Activated CD8-positive, alpha-beta T cell treated with anti-CD3 and anti-CD28 coated beads for 36 hours (primary cell): ENCODE results near the gene RIC1. TPM values are rescaled to one million over a fixed set of nuclear protein-coding genes. Genes with fewer than 3 reads are reported as not detected.
"Not testable (repeated sequence)": the region's sequence is repeated elsewhere in the genome, so short reads cannot be mapped to it uniquely, and the experiment has no call there.

Experiments
- ATAC-seq: fragments of 200-7000 bp; cut with Tn5 transposase; one replicate; pipeline ENCODE4 v1.10.0; 2021; ENCODE audit warnings: mild to moderate bottlenecking, moderate library complexity
- CTCF ChIA-PET: fragments of 350-600 bp; sonication (Branson Sonifier 250); formaldehyde crosslinking; loops from one replicate; lab custom pipeline; 2021; ENCODE audit warnings: antibody characterized with exemption; lab: Charles Lee
- POLR2A ChIA-PET: fragments of 350-600 bp; sonication (Branson Sonifier 250); formaldehyde crosslinking; loops from one replicate; lab custom pipeline; 2021; ENCODE audit warnings: antibody characterized with exemption; lab: Charles Lee
- DNase-seq: peaks from one replicate; pipeline ENCODE4 v3.0.0-alpha.2; 2020
- H3K27ac Mint-ChIP-seq: one replicate; pipeline ENCODE4 v1.8.0; 2021; ENCODE audit warnings: mild to moderate bottlenecking, mixed read lengths
- H3K27me3 Mint-ChIP-seq: one replicate; pipeline ENCODE4 v1.8.0; 2021; ENCODE audit warnings: mixed read lengths
- H3K36me3 Mint-ChIP-seq: one replicate; pipeline ENCODE4 v1.8.0; 2021; ENCODE audit warnings: low read depth, mixed read lengths
- H3K4me1 Mint-ChIP-seq: one replicate; pipeline ENCODE4 v1.8.0; 2021; ENCODE audit warnings: low read depth, mixed read lengths
- H3K4me3 Mint-ChIP-seq: one replicate; pipeline ENCODE4 v1.8.0; 2021; ENCODE audit warnings: mild to moderate bottlenecking, moderate library complexity, mixed read lengths
- H3K9me3 Mint-ChIP-seq: one replicate; pipeline ENCODE4 v1.8.0; 2021; ENCODE audit warnings: mixed read lengths
- intact Hi-C: fragments of 100-400 bp; cut with micrococcal nuclease; formaldehyde crosslinking; loops from one replicate; pipeline ENCODE4 v1.10.0; 2022
- total RNA-seq, 2 experiments: library from RNA; stranded (reverse); gene quantifications; one replicate each; pipeline ENCODE4 v1.2.3, GENCODE V29; 2021
- TF ChIP-seq, protein P1 (sequence below): fragments of 200-600 bp; IDR thresholded peaks from one replicate; pipeline ENCODE4 v1.8.0; 2022; ENCODE audit warnings: antibody characterized with exemption, mild to moderate bottlenecking

RIC1 gene
- total RNA-seq, 2 experiments from 2014 or later, result 14.4 to 14.6 TPM

DNA sequence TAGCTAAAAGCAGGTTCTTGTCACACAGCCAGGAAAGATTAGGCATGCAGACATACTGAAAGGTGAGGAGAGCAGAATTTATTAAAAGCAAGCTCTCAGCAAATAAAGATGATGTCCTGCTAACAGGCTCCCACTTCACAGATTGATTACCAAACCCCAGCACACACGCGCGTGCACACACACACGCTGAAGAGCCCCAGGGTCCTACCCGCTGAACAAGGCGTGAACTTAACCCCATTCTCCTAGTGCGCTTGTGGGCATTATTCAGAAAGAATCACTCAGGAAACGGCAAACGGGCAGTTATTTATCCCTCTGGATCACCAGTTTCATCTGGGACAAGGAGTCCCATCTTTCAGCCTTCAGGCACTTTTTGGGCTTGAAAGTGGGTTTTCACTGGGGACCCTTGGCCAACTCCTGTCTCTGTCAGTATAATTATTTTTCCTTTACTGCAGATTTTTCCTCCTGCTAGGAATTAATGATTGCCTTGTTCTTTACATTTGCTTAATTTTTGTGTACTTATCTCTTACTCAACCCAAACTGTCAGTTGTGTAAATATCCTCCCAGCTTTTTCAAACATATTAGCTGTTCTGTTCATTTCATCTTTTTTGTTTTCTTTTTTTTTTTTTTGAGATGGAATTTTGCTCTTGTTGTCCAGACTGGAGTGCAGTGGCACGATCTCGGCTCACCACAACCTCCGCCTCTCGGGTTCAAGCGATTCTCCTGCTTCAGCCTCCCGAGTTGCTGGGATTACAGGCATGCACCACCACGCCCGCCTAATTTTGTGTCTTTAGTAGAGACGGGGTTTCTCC is 92.6 kb downstream of the RIC1 start:
- intact Hi-C loops, result no loop called here
- Mint-ChIP-seq H3K9me3 (peaks cover 6% of the 10 kb centered on the region), H3K36me3 (peaks cover 71% of the 10 kb centered on the region), H3K27ac (no peak overlapping the region), H3K4me1 (peaks cover 2% of the 10 kb centered on the region), H3K4me3 (no peak overlapping the region), H3K27me3 (no peaks in the 10 kb centered on the region)
- DNase-seq, result no peak
- CTCF ChIA-PET, result no interaction called here
- POLR2A ChIA-PET, result no interaction called here
- TF ChIP-seq, protein P1, sequence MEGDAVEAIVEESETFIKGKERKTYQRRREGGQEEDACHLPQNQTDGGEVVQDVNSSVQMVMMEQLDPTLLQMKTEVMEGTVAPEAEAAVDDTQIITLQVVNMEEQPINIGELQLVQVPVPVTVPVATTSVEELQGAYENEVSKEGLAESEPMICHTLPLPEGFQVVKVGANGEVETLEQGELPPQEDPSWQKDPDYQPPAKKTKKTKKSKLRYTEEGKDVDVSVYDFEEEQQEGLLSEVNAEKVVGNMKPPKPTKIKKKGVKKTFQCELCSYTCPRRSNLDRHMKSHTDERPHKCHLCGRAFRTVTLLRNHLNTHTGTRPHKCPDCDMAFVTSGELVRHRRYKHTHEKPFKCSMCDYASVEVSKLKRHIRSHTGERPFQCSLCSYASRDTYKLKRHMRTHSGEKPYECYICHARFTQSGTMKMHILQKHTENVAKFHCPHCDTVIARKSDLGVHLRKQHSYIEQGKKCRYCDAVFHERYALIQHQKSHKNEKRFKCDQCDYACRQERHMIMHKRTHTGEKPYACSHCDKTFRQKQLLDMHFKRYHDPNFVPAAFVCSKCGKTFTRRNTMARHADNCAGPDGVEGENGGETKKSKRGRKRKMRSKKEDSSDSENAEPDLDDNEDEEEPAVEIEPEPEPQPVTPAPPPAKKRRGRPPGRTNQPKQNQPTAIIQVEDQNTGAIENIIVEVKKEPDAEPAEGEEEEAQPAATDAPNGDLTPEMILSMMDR, result no peak
- no peak for ATAC-seq

DNA sequence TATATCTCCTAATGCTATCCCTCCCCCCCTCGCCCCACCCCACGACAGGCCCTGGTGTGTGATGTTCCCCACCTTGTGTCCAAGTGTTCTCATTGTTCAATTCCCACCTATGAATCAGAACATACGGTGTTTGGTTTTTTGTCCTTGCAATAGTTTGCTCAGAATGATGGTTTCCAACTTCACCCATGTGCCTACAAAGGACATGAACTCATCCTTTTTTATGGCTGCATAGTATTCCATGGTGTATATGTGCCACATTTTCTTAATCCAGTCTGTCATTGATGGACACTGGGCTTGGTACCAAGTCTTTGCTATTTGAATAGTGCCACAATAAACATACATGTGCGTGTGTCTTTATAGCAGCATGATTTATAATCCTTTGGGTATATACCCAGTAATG is 93.8 kb downstream of the RIC1 start:
- H3K27me3 Mint-ChIP-seq, H3K4me3 Mint-ChIP-seq, CTCF ChIA-PET, H3K4me1 Mint-ChIP-seq, DNase-seq, intact Hi-C loops, H3K9me3 Mint-ChIP-seq, ATAC-seq, H3K27ac Mint-ChIP-seq, POLR2A ChIA-PET: not testable (repeated sequence)
- peaks cover 73% of the 10 kb centered on the region for H3K36me3 Mint-ChIP-seq

DNA sequence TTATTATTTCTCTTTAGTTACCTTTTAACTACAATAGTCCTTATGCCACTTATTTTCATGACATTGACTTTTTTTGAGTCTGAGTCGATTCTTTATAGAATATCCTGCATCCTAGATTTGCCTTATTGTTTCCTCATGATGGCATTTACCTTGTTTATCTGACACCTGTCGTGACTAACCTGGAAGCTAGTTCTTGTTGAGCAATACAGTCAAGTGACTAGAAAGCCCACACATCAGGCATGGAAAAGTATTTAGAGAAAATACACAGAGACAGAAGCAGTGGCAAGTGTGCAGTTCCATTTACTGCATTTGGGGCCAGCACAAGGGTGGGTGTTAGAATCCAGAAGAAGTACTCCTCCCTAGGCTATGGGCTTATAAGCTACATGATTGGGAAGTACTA is 106.2 kb downstream of the RIC1 start:
- no peaks in the 10 kb centered on the region for H3K27me3 Mint-ChIP-seq
- no peaks in the 10 kb centered on the region for H3K4me1 Mint-ChIP-seq
- no peak overlapping the region for H3K4me3 Mint-ChIP-seq
- ChIA-PET CTCF (interaction anchor here (0.9 to 1.5 kb wide), 2 partner anchors 98 to 618 kb away, joined by 3 to 4 read pairs; partner anchors contain the start of gene ERMP1), POLR2A (interaction anchor here (1.1 kb wide), 1 partner anchor 107 kb away, joined by 3 read pairs; the partner anchor contains the start of gene RIC1)
- ATAC-seq, result no peak
- peaks cover 24% of the 10 kb centered on the region for H3K36me3 Mint-ChIP-seq
- intact Hi-C loops, result no loop called here
- no peak overlapping the region for H3K27ac Mint-ChIP-seq
- H3K9me3 Mint-ChIP-seq, result no peaks in the 10 kb centered on the region
- DNase-seq, result no peak
- TF ChIP-seq, protein P1, result no peak

DNA sequence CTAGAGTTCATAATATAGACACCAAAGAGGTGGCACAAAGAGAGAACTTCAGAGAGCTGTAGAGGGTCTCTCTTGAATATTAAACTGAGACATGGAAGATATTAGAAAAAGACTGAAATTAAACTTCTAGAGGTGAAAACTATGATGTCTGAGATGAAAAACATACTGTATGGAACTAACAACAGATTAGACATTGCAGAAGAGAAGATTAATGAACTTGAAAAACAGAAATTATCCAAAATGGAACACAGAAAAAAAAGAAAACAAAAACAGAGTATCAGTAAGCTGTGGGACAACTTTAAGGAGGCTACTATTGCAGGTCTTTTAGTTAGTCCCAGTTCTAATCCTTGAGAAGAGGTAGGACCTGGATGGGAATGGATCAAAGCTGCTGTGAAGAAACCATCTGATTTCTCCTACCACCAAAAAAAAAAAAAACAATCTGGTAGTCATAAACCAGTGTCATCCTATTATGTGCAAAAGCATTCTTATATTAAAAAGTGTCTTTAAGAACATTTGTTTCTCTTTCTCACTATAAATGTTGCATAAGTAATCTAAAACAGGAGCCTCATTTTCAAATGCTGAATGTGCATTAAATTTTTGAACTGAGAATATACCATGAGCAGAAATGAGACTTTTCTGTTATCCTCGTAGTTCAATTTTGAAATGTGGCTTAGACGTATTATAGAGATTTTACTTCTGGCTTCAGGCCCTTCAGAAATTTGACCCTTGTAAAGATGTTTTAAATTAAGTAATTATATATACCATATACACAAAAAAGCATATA is 107.8 kb downstream of the RIC1 start:
- no peak for ATAC-seq
- no peaks in the 10 kb centered on the region for H3K9me3 Mint-ChIP-seq
- POLR2A ChIA-PET, result no interaction called here
- H3K4me3 Mint-ChIP-seq, result no peak overlapping the region
- DNase-seq, result no peak
- no peaks in the 10 kb centered on the region for H3K27me3 Mint-ChIP-seq
- no peaks in the 10 kb centered on the region for H3K4me1 Mint-ChIP-seq
- peaks cover 32% of the 10 kb centered on the region for H3K36me3 Mint-ChIP-seq
- TF ChIP-seq, protein P1, result no peak
- no peak overlapping the region for H3K27ac Mint-ChIP-seq
- CTCF ChIA-PET, result no interaction called here
- intact Hi-C loops, result no loop called here

DNA sequence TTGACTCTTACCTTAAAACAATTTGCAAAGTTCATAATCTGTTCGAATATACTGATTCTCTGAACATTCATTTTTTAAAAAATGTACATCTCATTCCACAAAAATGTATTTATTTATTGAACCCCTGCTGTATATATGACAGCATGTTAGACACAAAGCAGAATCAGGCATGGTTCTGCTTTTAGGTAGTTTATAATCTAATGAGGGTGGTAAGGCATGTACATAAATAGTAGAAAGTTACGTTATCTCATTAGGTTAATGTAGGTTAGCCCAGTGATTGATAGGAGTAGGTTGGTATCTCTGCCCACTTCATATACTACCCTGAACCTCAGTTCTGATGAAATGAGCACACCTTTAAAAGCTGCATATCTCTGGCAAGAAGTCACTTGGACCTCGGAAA is 114.2 kb downstream of the RIC1 start:
- POLR2A ChIA-PET, result no interaction called here
- CTCF ChIA-PET, result no interaction called here

More for the DNA sequence above, 114.2 kb downstream of the RIC1 start:
- Mint-ChIP-seq H3K4me1 (peaks cover 1% of the 10 kb centered on the region), H3K27ac (no peak overlapping the region), H3K27me3 (no peaks in the 10 kb centered on the region), H3K36me3 (peaks cover 38% of the 10 kb centered on the region), H3K9me3 (peaks cover under 1% of the 10 kb centered on the region), H3K4me3 (no peak overlapping the region)
- intact Hi-C loops, result no loop called here
- no peak for ATAC-seq
- no peak for DNase-seq
- TF ChIP-seq, protein P1, result no peak
